HG02763 (cell line): Measurements from ENCODE around the gene ZNF746.

Experiments
- ATAC-seq: cut with Tn5 transposase; IDR thresholded peaks from one replicate; pipeline ENCODE4 v1.9.1; 2021; ENCODE audit warnings: mild to moderate bottlenecking, moderate library complexity; ENCODE audit not compliant: unreplicated experiment

The ZNF746 gene

DNA sequence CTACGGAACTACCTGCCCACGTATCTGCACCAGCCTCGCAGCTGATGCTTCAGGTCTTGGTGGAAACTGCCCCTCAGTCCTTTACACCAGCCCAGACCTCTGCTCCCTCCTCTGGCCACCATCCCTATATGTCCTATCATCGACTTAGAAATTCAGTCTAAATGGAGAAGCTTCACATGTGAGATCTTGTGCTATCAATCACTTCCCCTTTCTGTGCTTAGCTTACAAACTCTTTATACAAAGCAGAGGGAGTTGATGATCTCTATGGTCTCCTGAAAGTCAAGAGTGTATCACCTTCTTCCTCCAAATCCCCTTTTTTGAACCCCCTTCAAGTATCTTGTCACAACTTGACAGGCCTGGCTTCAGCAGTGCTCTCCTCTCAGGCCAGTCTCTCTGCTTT, 67.4 kb downstream of the ZNF746 start:
- no peak for ATAC-seq

DNA sequence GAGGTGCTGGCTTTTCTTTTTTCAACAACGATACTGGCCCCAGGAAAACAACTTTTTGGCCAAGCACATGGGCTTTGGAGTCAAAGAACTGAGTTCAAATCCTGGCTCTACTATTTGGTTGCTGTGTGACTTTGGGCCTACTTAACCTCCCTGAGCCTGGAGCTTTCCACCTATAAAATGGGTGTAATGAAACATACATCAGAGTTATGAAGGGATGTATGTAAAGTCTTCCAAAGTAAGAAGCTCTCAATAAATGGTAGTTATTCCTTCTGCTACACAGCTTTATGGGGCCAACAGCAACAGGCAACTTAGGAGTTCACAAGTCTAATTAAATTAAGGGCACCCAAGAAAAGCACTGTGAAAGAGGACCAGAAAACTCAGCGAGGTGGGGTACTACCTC, 69.7 kb downstream of the ZNF746 start:
- no peak for ATAC-seq

DNA sequence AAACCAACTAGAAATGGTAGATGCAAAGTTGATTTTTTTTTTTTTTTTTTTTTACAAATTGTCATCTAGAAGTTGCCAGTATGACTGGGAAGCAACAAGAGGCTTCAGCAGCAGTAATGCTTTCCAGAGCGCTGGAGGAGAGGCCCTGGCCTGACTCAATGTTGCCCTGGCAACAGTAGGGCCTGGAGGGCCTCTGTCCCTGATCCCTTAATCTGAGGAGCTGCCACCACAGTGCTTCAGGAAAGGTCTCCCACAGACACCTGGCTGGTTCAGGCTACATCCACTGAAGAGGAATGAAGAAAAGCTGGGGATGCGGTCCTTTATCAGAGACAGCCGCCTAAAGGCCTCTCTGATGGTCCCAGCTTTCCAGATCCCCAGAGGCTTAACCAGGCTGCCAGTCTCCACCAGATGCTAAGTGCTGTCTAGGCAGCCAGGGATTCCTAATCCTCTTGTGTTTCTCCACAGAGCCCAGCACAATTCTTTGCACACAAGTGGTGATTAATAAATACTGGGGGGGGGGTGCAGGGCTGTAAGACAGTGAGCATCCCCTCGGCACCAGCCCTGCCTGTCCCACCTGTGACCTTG, 70.4 kb downstream of the ZNF746 start:
- ATAC-seq = no peak

DNA sequence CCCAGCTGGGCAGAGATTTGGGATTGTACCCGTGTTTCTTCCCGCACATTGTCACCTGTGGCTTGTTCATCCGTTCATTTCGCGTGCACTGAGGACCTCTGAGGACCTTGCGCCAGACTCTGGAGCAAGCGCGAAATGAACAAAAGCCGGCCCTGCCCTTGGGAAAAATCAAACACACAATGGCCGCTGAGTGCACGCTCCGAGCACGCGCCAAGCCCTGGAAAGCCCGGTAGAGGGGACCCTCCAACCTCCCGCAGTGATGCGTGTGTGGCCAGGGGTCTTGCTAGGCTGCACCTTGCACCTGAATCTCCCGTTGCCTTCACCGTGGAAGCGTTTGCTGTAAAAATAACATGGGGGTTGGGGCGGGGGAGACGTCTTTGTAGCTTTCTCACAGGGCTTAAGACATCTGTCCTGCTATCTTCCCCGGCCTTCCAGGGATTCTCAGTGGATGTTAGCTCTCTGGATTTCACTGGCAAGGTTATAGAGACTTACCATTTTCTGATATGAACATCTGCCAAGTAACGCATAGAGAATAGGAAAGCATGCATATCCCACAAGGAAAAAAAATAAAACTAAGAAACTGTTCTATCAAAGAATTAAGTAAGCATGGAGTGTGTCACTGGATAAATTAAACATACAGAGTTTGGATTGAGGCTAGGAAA, 74.0 kb downstream of the ZNF746 start:
- ATAC-seq = no peak

GRCh38 chr7:149422914-149423301, 74.7 kb downstream of the ZNF746 start:
- ATAC-seq = no peak
